Measurements from ENCODE around the gene ADGRL2.

ADGRL2 gene

DNA sequence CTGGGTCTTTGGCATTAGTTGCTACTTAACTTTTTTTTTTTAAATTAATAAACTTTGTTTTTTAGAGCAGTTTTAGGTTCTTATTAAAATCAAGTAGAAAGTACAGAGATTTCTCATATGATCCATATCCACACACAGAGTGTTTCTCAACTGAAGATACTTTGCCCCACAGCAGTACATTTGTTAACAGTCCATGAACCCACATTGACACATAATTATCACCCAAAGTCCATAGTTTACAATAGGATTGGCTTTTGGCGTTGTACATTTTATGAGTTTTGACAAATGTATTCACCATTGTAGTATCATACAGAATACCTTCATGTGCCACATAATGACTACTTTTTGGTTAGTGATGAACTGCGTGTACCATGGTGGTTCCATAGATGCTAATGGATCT, 106.8 kb downstream of the ADGRL2 start:
- no peak for DNase-seq (ENCODE audit: low read depth in 2 of 2)

DNA sequence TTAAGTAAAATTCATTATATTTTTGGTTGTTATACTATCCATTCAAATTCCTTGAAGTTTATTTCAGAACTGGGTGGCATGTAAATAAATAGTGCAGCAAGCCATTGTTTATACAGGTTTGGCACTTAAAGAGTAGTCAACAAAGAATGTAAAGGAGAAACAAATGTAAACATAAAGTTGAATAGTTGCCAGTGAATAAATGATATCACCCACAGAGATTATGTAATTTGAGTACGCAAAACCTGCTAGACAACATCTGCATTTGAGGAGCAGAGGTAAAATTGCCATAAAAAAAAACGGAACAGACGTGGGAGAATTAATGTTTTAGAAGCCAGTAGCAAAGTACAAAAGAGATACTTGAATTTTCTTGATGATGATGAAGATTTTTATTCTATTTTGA, 111.6 kb downstream of the ADGRL2 start:
- DNase-seq (ENCODE audit: low read depth in 2 of 2) = no peak

DNA sequence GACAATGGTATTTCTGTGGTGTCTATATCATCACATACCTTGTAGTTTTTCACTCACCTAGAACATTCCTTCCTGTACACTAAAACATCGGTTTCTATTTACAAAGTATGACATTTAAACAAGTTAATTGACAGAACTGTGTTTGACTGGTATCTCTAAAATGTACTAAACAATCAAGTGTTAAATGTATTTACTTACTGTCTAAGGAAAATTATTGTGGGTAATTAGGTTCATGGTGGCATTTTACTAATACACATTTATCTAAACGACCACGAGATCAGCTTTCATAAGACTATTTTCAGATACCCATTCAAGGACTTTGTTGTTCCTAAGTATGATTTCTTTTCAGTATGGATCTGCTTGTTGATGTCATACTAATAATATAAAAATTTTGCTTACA, 115.2 kb downstream of the ADGRL2 start:
- no peak for DNase-seq (ENCODE audit: low read depth in 2 of 2)

DNA sequence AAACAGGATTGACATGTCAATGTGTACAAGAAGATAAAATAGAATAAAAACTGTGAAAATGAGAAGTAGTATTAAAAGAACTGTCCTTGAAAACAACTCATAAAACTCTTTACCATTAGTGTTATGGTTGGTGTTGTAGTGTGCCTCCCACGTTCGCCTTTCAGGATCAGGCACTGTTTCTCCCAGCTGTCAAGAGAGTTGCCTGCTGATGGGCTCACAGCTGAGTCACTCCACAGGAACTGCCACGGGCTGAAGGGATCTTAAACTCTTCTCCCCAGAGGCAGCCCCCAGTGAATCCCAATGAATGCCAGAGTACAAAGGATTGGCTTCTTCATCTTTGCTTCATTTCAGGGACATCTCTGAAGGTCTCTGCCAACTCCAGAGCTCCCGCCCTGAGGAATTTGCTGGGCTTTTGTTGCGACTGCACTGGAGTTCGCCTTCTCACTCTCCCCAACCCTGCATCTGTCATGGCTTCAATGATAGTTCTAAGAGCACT, 119.6 kb downstream of the ADGRL2 start:
- DNase-seq (ENCODE audit: low read depth in 2 of 2) = no peak

DNA sequence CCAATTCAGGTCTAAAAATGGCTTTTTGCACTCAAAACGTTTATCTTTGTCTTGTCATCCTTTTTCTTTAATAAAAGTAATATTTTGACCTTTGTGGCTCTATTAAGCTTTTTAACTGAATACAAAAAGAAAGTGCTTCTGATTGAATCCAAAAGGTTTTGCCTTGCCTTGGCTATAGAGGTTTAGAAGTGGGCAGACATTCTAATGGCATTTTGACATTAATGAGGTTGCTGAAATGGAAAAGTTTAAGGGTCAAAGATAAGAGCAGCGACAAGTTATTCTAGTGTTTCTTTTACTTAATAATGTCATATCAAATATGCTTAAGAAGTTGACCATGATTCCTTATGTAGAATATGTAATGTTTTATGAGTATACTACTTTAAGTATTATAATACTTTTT, 120.2 kb downstream of the ADGRL2 start:
- DNase-seq (ENCODE audit: low read depth in 2 of 2) = no peak

DNA sequence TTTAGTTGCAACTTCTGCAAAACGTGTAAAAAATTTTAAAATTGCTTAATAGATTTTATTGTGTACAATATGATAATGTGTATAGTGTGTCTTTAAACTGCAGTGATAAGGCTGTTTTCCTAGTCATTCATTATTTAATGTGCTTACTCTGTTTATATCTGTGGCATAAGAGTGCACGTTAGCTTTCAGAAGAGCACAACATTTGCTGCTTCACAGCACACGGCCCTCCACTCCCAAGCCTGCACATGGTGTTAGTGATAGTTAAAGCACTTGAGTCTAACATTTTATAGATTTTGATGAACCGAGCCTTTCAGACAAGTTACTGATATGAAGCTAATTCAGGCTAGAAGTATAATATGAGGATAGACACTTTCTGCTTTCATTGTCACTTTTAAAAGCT, 120.6 kb downstream of the ADGRL2 start:
- DNase-seq (ENCODE audit: low read depth in 2 of 2) = no peak

DNA sequence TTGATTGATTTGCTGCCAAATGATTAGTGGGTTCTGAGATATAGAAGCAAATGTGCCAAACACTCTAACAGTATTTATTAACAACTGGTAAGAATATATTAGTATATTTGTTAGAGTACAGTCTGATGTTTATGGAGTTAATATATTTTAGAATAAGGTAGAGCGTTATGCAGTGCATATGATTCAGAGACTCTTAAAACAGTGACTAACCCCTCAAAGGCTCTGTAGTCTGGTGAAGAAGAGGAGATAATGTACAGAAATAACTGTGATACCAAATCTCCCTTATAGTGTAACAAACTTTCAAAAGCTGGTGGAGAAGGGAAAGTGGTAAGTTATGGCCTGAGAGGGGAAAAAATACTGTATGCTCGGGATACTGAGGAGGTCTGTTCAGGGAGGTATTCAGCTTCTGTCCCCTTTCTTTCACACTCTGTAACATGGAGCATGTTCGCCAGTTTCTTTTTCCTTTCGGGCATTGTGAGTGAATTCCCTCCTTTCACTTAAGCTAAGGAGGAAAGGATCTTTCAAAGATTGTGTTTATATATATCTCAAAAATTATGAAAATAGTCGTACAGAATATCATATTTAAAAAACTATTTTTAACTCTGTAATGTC, 121.2 kb downstream of the ADGRL2 start:
- DNase-seq (ENCODE audit: low read depth in 2 of 2) = no peak

DNA sequence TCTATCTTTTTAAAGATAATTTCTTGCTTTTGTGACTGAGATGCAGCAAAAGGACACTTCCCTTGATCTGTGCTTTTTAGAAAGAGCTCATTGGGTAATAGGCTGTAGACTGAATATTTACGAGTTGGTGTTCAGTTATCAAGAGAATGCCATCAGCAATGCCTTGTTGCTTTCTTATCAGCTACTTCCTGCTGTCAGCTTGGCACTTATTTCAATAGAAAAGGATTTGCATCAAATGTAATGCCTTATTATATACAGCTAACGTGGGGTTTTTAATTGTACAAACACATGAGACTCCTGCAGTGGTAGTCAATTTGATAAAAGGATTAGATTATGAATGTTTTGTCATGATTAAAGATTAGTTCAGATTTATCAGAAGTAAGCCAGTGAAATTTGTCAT, 122.2 kb downstream of the ADGRL2 start:
- DNase-seq (ENCODE audit: low read depth in 2 of 2) = no peak

DNA sequence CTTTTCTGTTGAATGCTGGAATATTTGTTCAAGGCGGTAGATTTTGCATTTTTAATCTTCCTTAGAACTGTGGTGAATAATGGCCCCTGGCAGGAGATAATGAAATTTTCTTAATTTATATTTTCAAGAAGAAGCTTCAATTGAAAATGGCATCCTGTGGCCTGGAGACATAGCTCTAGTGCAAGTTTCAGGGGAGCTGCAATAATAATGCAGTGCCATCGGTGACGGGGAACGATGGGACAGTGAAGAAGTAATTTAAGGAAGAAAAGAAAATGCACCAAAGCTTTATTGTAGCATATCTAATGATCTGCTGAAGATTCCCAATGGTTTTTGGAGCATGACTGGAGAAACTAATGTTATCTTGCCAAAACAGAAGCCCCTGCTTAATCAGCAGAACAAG, 128.4 kb downstream of the ADGRL2 start:
- no peak for DNase-seq (ENCODE audit: low read depth in 2 of 2)

DNA sequence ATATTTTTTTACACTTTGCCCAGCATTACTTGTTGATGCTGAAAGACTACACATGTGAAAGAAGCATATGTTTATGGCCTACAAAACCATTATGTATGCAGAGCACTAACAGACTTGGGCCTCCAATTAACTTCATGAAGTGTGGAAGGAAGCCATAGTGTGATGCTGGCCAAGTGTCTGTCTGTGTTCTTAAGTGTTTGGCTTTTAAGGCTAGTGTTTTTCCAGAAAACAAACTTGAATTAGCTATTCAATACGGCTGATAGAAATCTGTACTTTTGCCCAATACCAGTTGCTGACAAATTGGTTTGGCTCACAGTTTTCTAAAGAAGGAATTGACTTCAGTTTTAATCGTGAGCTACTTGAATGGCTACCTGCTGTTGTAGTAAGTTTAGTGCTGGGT, 136.1 kb downstream of the ADGRL2 start:
- DNase-seq (ENCODE audit: low read depth in 2 of 2) = no peak

DNA sequence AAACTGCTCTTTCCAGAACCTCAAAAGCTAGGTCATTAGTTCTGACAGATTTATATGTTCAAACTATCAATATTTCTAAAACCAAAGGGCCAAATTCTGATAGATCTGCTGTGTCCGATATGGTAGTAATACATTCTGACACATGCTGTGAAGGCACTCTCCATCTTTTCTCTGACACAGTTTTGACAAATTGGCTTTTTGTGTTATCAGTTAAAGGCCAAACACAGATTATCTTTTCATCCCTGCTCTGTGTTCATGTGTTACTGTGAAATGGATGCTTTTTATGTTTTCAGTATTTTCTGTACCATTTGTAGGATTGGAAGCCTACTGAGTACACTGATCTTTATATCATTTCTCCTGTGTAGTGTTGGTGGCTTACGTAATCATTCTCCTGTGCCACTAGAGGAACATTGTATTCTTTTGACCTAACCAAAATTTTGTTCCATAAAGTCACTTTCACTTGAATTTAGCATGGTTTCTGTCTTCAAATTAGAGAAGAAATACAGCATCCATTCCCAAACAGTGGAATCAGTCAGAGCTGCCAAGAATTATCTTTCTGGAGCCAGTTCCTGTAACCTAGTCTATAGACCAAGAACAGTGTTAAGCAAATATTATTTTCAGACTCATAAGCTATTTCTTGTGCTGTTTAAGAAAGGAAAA, 137.2 kb downstream of the ADGRL2 start:
- DNase-seq (ENCODE audit: low read depth in 2 of 2) = no peak

DNA sequence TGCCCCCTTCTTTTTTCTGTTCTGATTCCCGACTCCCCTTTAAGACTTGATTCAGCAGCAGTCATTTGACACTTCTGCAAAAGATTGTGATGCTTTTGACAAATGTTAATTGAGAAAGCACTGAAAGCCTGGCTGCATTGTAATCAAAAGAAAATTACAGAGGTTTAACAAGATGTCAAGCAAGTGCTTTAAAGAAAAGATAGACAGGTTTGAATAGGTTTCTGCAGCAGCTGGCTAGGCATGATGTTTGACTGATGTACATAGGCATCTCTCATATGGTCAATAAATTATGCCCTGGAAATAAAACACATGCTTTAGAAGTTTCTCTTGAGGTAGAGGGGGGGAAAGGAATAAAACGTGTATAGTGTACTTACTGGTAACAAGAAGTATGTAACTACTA, 147.8 kb downstream of the ADGRL2 start:
- DNase-seq (ENCODE audit: low read depth in 2 of 2) = no peak

DNA sequence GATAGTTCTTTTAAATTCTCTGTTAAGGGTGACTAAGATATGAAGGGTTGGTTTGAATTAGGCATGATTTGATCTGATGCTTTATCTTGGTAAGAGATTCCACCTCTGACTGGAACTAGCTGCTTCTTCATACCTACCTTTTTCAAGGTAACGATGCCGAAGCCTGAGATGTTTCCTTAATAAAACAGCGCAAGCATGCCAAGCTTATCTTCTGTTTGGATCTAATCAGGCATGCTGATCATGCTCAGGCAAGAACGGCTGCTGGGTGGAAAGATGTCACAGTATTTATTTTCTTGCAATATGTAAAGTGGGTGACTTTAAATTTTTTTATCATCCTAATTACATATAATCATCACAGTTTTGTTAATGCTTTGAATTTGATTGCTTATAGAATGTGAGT, 148.7 kb downstream of the ADGRL2 start:
- DNase-seq (ENCODE audit: low read depth in 2 of 2) = no peak

DNA sequence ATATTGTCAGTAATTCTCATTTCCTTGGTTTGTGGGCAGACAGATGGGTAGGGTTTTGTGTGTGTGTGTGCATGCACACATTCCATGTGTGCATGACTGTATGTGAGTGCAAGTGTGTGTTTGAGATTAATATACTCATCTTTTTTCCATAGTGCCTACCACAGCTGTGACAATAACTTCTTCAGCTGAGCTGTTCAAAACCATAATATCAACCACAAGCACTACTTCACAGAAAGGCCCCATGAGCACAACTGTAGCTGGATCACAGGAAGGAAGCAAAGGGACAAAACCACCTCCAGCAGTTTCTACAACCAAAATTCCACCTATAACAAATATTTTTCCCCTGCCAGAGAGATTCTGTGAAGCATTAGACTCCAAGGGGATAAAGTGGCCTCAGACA, 149.3 kb downstream of the ADGRL2 start:
- no peak for DNase-seq (ENCODE audit: low read depth in 2 of 2)

DNA sequence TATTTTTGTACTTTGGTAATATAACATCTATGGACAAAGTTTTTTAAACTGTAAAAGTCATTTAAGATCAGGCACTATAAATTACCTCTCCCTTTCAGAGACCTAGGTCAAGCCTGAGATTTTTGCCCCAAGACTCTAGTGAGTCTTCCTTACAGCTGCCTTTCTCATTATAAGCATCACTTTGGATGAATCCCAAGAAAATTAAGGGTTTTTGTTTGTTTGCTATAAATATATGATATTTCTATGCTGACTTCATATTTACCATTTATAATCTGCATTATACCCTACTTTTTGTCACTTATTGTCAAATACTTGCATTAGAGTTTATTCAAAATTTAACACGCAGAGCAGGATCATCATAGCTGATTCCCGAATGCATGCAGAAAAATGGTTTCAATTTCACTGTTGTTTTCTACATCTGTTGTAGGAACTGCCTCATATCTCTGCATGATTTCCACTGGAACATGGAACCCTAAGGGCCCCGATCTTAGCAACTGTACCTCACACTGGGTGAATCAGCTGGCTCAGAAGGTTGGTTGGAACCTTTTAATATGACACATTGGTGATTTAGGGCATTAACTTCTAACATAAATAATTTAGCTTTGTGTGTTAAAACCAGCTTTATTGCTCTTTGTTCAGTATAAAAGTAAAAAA, 150.0 kb downstream of the ADGRL2 start:
- no peak for DNase-seq (ENCODE audit: low read depth in 2 of 2)

DNA sequence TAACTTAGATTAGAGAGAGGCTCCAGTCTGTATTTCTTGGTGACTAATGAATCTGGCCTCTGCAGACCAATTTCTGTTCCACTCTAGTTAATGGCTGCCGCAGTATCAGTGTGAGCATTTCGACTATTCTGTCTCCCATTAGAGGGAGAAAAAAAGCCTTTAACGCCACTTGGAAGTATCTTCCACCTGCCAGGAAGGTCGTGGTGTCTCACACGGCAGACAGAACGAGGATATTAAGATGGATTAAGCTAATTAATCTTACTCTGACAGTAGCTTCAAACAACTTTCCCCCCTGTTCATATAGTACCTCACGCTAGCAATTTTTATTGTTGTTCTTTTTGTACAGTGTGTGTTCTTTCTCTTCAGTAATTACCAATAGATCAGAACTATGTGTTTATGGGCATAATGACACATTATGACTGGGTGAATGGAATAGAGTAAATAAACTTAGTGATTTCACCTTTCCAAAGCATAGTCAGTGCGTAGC, 153.8 kb downstream of the ADGRL2 start:
- DNase-seq (ENCODE audit: low read depth in 2 of 2) = no peak

DNA sequence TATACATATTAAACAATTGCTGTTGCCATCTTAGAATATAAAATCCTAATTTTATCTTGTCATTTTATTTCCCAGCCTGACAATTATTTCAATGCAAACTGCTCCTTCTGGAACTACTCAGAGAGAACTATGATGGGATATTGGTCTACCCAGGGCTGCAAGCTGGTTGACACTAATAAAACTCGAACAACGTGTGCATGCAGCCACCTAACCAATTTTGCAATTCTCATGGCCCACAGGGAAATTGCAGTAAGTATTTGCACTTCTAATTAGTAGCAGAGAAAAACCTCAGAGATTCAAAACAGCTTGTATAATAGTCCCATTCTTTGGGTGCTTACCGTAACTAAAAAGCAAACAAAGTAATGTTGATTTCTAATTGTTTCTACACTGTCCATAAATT, 167.2 kb downstream of the ADGRL2 start:
- no peak for DNase-seq (ENCODE audit: low read depth in 2 of 2)

DNA sequence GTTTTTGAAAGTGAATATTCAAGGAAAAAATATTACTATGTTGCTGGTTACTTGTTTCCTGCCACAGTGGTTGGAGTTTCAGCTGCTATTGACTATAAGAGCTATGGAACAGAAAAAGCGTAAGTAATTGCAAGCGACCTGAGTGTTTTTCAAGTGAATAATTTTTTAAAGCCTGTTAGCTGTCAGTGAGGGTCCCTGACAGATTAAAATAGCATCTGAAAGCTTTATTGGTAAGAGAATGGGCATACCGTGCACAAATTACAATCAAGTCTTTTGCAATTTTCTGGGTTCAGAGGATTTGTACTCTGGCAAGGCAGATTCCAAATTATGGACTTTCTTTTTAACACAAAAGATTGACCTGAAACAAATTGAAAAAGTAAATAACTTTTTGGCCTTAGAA, 169.7 kb downstream of the ADGRL2 start:
- no peak for DNase-seq (ENCODE audit: low read depth in 2 of 2)

DNA sequence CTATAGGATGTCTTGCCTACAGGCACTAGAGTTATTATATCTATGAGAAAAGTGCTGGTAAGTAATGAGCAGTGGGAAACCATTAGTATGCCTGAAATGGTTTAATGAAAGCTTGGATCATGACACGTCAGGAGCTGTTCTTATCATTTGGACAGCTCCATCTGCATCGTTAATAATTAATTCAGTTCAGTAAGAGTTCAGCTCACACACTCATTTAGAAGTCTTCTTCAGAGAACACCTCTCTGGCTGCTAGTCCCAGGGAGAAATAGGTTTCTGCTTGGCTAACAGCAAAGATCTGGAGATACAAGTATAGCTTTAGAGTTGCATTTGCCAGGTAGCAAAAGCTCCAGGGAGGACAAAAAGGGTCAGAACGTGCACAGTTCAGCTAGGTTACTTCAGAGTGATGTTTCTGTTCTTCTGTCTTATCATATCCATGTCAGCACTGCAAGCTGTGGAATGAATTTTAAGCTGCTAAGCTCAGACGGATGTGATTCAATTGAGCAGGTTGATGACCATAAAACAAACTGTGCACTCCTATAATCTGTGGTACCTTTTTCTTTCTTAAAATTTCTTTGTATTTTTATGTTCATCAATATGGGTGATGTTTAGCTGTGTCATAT, 173.6 kb downstream of the ADGRL2 start:
- no peak for DNase-seq (ENCODE audit: low read depth in 2 of 2)

DNA sequence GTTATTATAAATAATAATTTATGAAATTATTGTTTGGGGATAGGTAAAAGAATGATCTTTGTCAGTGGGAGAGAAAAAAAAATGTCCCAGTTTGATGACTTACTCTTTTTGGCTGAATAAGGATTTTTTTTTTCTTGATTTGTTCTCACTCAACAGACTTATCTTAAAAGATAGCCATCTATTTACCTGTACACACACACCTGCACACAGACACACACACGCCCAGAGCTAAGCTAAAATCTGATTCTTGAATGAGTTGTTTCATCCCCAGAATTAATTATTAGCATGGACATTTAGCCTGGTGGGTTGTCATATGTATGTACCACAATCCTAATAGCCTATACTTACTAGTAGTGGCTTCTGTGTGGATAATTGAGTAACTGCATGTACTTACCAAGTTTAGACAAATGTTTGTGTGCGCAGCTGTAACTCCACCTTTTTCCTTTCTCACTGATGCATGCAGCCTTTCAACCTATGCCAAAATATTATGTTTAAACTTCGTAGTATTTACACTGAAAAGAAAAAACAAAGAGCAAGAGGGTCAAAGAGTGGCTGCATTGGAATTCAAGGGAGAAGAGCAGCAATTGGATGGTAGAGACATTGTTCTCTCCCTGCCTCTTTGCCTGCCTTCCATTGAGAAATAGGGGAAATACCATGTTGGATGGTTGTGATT, 174.3 kb downstream of the ADGRL2 start:
- no peak for DNase-seq (ENCODE audit: low read depth in 2 of 2)

DNA sequence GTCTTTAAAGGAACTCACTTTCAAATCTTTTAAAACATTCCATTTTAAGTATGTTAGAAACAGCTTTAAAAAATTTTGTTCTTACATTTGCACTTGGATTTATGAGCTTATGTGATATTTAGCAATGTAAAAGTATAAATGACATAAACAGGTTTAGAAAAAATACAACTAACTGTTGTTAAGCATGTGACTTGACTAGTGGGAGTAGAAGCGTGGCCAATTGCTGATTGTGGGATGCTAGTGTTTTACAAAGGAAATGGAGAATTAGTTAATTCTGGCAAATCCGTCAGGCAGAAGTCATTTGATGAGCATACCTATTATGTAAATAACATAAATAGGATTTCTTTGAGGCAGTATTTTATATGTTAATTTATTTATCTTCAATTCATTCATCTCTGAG, 175.8 kb downstream of the ADGRL2 start:
- DNase-seq (ENCODE audit: low read depth in 2 of 2) = no peak

DNA sequence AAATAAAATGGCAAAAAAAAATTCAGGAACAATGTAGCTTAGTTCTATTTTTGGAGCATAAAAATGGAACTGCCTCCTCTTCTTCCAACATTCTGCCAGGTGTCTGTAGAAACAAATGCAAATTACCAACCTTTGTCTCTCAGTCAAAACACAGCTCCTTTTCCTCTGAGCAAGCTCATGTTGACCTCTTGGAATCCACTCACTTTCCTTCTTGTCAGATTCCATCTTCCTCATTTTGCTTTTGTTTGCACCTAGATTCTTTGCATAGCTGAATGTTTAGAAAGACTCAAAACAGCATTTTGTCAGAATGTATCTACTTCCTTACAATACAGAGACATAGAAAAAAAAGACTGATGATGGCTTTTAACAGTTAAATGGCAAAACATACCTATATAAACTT, 178.2 kb downstream of the ADGRL2 start:
- DNase-seq (ENCODE audit: low read depth in 2 of 2) = no peak

Measured in stimulated activated CD8-positive, alpha-beta memory T cell treated with anti-CD3 and anti-CD28 coated beads, Interleukin-15, amount 100 ng/mL, for 4 hours (primary cell).